ENCODE results near the gene HOXD8.

Gene HOXD8

GRCh38 chr2:176147800-176148496, 18.4 kb downstream of the HOXD8 start:
- no peak for DNase-seq

- DNase-seq: no peak
Measured at GRCh38 chr2:176148751-176149421, 19.4 kb downstream of the HOXD8 start.

GRCh38 chr2:176149481-176149938, 20.0 kb downstream of the HOXD8 start:
- no peak for DNase-seq

- no peak for DNase-seq
Measured at GRCh38 chr2:176149939-176150583, 20.6 kb downstream of the HOXD8 start.

- DNase-seq: no peak
Measured at GRCh38 chr2:176150584-176151441, 21.3 kb downstream of the HOXD8 start.

GRCh38 chr2:176151442-176152287, 22.2 kb downstream of the HOXD8 start, which contains the start of gene HOXD4:
TSS of gene HOXD4 (plus strand) at chr2:176151550. CDS start at chr2:176151634, 84 bp downstream.
- DNase-seq: no peak

GRCh38 chr2:176152350-176153181, 23.1 kb downstream of the HOXD8 start:
- no peak for DNase-seq

- no peak for DNase-seq
Measured at GRCh38 chr2:176154576-176155252, 25.2 kb downstream of the HOXD8 start.

- DNase-seq: no peak
Measured at GRCh38 chr2:176155356-176156044, 26.0 kb downstream of the HOXD8 start.

GRCh38 chr2:176156301-176156806, 26.8 kb downstream of the HOXD8 start:
- no peak for DNase-seq

GRCh38 chr2:176156807-176157498, 27.4 kb downstream of the HOXD8 start, which contains the start of gene HOXD3:
TSS of gene HOXD3 (plus strand) at chr2:176157307. CDS start at chr2:176169115, 11,808 bp downstream.
- DNase-seq: no peak

- no peak for DNase-seq
Measured at GRCh38 chr2:176157499-176158185, 28.1 kb downstream of the HOXD8 start.

- DNase-seq: no peak
Measured at GRCh38 chr2:176158186-176158591, 28.7 kb downstream of the HOXD8 start.

- no peak for DNase-seq
Measured at GRCh38 chr2:176158855-176159662, 29.6 kb downstream of the HOXD8 start.

GRCh38 chr2:176159663-176160250, 30.3 kb downstream of the HOXD8 start:
- no peak for DNase-seq

GRCh38 chr2:176160251-176160985, 30.9 kb downstream of the HOXD8 start:
- no peak for DNase-seq
